GM18868 (cell line): ENCODE measurements around the gene C6orf52.
"Not testable (repeated sequence)": the region's sequence is repeated elsewhere in the genome, so short reads cannot be mapped to it uniquely, and the experiment has no call there.

ENCODE experiments used
- ATAC-seq: cut with Tn5 transposase; IDR thresholded peaks from one replicate; pipeline ENCODE4 v1.9.1; 2021; ENCODE audit warnings: mild to moderate bottlenecking, moderate library complexity; ENCODE audit not compliant: unreplicated experiment

The C6orf52 gene

GRCh38 chr6:10713962-10714361 lies 19.5 kb upstream of the C6orf52 start:
- ATAC-seq = no peak

- ATAC-seq = no peak
Measured at GRCh38 chr6:10696655-10697054, 2.2 kb upstream of the C6orf52 start.

GRCh38 chr6:10695086-10695657 lies 756 bp upstream of the C6orf52 start:
- ATAC-seq = no peak

GRCh38 chr6:10692965-10693538 lies 1.4 kb downstream of the C6orf52 start:
- no peak for ATAC-seq

GRCh38 chr6:10690651-10691445 lies 3.6 kb downstream of the C6orf52 start:
- ATAC-seq = no peak

GRCh38 chr6:10687582-10687981 lies 6.8 kb downstream of the C6orf52 start:
- no peak for ATAC-seq

GRCh38 chr6:10686901-10687300 lies 7.5 kb downstream of the C6orf52 start:
- ATAC-seq = no peak

GRCh38 chr6:10685092-10685915 lies 9.1 kb downstream of the C6orf52 start:
- no peak for ATAC-seq

GRCh38 chr6:10684618-10685017 lies 9.8 kb downstream of the C6orf52 start:
- ATAC-seq = no peak

GRCh38 chr6:10682355-10682988 lies 11.9 kb downstream of the C6orf52 start:
- no peak for ATAC-seq

GRCh38 chr6:10681795-10682194 lies 12.6 kb downstream of the C6orf52 start:
- no peak for ATAC-seq

- ATAC-seq = no peak
Measured at GRCh38 chr6:10678456-10678855, 16.0 kb downstream of the C6orf52 start.

GRCh38 chr6:10676403-10676802 lies 18.0 kb downstream of the C6orf52 start:
- no peak for ATAC-seq

GRCh38 chr6:10668126-10668917 lies 26.1 kb downstream of the C6orf52 start:
- no peak for ATAC-seq

- ATAC-seq = not testable (repeated sequence)
Measured at GRCh38 chr6:10665595-10665994, 28.8 kb downstream of the C6orf52 start.

- ATAC-seq = no peak
Measured at GRCh38 chr6:10662742-10663141, 31.7 kb downstream of the C6orf52 start.

GRCh38 chr6:10662207-10662606 lies 32.2 kb downstream of the C6orf52 start:
- ATAC-seq = no peak

- ATAC-seq = not testable (repeated sequence)
Measured at GRCh38 chr6:10660431-10661191, 33.8 kb downstream of the C6orf52 start.

GRCh38 chr6:10659699-10660348 lies 34.6 kb downstream of the C6orf52 start:
- no peak for ATAC-seq
